Esophagus muscularis mucosa (tissue), 4 donors: Measurements from ENCODE around the gene BAIAP2. TPM values are rescaled to one million over a fixed set of nuclear protein-coding genes. Genes with fewer than 3 reads are reported as not detected.

Experiments used
- DNase-seq: peaks from one replicate; pipeline ENCODE4 v3.0.0-alpha.2; 2017; ENCODE audit errors: extremely low spot score
- H3K27ac ChIP-seq, 4 donors: fragments of 200-600 bp; sonication (generic); replicated peaks in 1 of 4; 1 replicate in 3 of 4; 2 replicates in 1 of 4; pipeline ENCODE4 v1.5.1; 2016 to 2019; ENCODE audit warnings: mild to moderate bottlenecking in 1 of 4
- H3K27me3 ChIP-seq, 4 donors: fragments of 200-600 bp; sonication (generic); one replicate each; pipeline versions ENCODE4 v1.5.1 to v1.6.0; 2016 to 2019
- H3K36me3 ChIP-seq, 4 donors: fragments of 200-600 bp; sonication (generic); one replicate each; pipeline ENCODE4 v1.5.1; 2016 to 2019
- H3K4me1 ChIP-seq, 4 donors: fragments of 200-600 bp; sonication (generic); one replicate each; pipeline ENCODE4 v1.5.1; 2016 to 2019
- H3K4me3 ChIP-seq, 4 donors: fragments of 200-600 bp; sonication (generic); 1 replicate in 2 of 4; 2 replicates in 2 of 4; pipeline ENCODE4 v1.5.1; 2016 to 2019; ENCODE audit warnings: mild to moderate bottlenecking in 4 of 4, moderate library complexity in 1 of 4
- H3K9me3 ChIP-seq, 4 donors: fragments of 200-600 bp; sonication (generic); 1 replicate in 3 of 4; 2 replicates in 1 of 4; pipeline ENCODE4 v1.5.1; 2016 to 2019
- EP300 ChIP-seq: sonication (generic); formaldehyde crosslinking; IDR thresholded peaks from one replicate; pipeline ENCODE4 v1.6.1; 2017; ENCODE audit warnings: antibody characterized with exemption
- POLR2A ChIP-seq: fragments of 450-650 bp; IDR thresholded peaks from one replicate; pipeline ENCODE4 v1.6.1; 2017; ENCODE audit warnings: antibody characterized with exemption, moderate library complexity, mild to moderate bottlenecking, low read depth
- POLR2AphosphoS5 ChIP-seq, 2 donors: sonication (generic); formaldehyde crosslinking; IDR thresholded peaks; one replicate each; pipeline ENCODE4 v1.6.1; 2017; ENCODE audit warnings: antibody characterized with exemption in 2 of 2
- WGBS: methylation state at CpG from one replicate; pipeline ENCODE4 v1.1.5; 2018; 5-methylcytosine and 5-hydroxymethylcytosine counted together
- intact Hi-C: fragments of 100-400 bp; cut with DNase I; formaldehyde crosslinking; loops from one replicate; pipeline ENCODE4 v1.15.1; 2023
- total RNA-seq, 4 donors: library from RNA; depleted of rRNA; stranded (reverse); fragments of >200 nt; gene quantifications; one replicate each; pipeline versions ENCODE4 v1.1.0 to v1.2.1, GENCODE V29; 2016
- TF ChIP-seq, protein P1 (sequence below), 3 experiments: fragments of 200-600 bp in 2 of 3; fragments of 450-650 bp in 1 of 3; sonication (generic) in 2 of 3; IDR thresholded peaks; one replicate each; pipeline ENCODE4 v1.5.1; 2017 to 2019; ENCODE audit warnings: antibody characterized with exemption in 3 of 3, mild to moderate bottlenecking in 2 of 3, moderate library complexity in 1 of 3

The BAIAP2 gene
- total RNA-seq, 4 donors from 2014 or later, result 31.1 to 54.5 (median 36.7) TPM

GRCh38 chr17:81046132-81046769 lies 11.3 kb downstream of the BAIAP2 start:
- no peak for DNase-seq
- no peaks in the 10 kb centered on the region for H3K9me3 ChIP-seq
- H3K4me3 ChIP-seq, result no peak overlapping the region
- TF ChIP-seq, protein P1, sequence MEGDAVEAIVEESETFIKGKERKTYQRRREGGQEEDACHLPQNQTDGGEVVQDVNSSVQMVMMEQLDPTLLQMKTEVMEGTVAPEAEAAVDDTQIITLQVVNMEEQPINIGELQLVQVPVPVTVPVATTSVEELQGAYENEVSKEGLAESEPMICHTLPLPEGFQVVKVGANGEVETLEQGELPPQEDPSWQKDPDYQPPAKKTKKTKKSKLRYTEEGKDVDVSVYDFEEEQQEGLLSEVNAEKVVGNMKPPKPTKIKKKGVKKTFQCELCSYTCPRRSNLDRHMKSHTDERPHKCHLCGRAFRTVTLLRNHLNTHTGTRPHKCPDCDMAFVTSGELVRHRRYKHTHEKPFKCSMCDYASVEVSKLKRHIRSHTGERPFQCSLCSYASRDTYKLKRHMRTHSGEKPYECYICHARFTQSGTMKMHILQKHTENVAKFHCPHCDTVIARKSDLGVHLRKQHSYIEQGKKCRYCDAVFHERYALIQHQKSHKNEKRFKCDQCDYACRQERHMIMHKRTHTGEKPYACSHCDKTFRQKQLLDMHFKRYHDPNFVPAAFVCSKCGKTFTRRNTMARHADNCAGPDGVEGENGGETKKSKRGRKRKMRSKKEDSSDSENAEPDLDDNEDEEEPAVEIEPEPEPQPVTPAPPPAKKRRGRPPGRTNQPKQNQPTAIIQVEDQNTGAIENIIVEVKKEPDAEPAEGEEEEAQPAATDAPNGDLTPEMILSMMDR (IDR thresholded peaks at IDR 0.05), result no peak
- no peak for TF ChIP-seq POLR2A
- no peak for TF ChIP-seq EP300
- TF ChIP-seq POLR2AphosphoS5 (IDR thresholded peaks at IDR 0.05), result no peak
- H3K36me3 ChIP-seq, result no peaks in the 10 kb centered on the region
- intact Hi-C loops, result no loop called here
- H3K27ac ChIP-seq, result peak overlapping the region; percentile 72 to 86 (median 80)
- H3K27me3 ChIP-seq, result no peaks in the 10 kb centered on the region
- 90% methylated on average over 14 of the region's 17 CpGs for WGBS
- peaks cover 84 to 100% (median 98%) of the 10 kb centered on the region in 4 donors for H3K4me1 ChIP-seq

DNA sequence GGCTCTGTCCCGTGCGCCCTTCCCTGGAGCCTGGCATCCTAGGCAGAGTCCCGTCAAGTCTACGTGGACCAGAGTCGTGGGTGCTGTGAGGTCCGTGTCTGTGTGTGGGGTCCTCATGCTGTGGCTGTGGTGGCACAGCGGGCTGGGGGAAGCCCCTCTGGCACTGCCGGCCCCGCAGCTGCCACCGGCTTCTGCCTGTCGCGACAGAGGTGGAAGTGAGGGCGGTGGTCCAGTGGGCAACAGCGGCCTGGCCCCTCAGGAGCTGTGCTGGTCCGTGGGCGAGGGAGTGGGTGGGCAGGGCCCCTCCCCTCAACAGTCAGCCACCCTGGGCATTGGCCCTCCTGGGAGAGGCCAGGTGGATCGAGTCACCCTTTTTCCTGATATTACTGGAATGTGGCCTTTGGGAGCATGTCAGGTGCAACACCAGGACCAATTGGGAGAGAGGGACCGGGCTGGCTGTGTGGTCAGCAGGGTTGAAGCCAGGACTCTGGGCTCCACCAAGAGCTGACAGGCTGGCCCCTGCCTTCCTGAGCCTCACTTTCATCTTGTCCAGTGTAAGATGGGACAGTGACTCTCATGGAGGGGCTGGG lies 11.9 kb downstream of the BAIAP2 start:
- intact Hi-C loops, result no loop called here
- Histone ChIP-seq H3K9me3 (no peaks in the 10 kb centered on the region), H3K4me1 (peaks cover 89 to 100% (median 100%) of the 10 kb centered on the region in 4 donors), H3K36me3 (no peaks in the 10 kb centered on the region), H3K4me3 (no peak overlapping the region), H3K27ac (peak overlapping the region; percentile 52 to 86 (median 78)), H3K27me3 (no peaks in the 10 kb centered on the region)
- no peak for TF ChIP-seq POLR2A
- TF ChIP-seq, protein P1 (IDR thresholded peaks at IDR 0.05), result no peak
- TF ChIP-seq EP300, result no peak
- TF ChIP-seq POLR2AphosphoS5 (IDR thresholded peaks at IDR 0.05), result no peak
- DNase-seq, result no peak
- WGBS, result 86% methylated on average over 17 of the region's 18 CpGs

DNA sequence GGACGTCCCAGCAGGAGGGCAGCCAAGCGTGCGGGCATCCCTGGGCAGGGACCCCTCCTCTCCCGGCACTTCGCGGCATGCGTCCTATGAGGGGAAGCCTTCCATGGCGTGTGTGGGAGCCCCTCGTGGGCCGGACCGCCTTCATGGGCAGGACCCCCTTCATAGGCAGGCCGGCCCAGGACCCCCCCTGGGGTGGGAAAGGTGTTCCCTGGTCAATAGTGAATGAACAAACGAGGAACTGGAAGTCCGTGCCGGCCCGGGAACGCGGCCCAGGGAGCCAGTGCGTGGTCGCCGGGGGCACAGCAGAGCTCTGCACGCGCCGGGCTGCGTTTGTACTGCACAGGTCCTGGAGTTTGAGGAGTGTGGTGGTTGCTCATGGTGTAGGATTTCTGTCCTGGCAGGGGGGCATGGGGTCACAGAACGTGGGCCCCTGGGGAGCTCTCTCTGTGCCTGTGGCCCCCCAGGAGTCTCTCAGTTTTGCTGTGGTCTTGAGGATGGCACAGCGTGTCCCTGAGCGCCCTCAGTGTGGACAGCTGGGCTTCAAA lies 13.9 kb downstream of the BAIAP2 start:
- Histone ChIP-seq H3K9me3 (no peaks in the 10 kb centered on the region), H3K4me3 (no peak overlapping the region), H3K27me3 (no peaks in the 10 kb centered on the region), H3K36me3 (no peaks in the 10 kb centered on the region), H3K27ac (peak overlapping the region in 2 of 4 donors; percentile 35 to 86), H3K4me1 (peaks cover 92 to 98% (median 97%) of the 10 kb centered on the region in 4 donors)
- intact Hi-C loops, result no loop called here
- DNase-seq, result no peak
- 92% methylated on average over 15 of the region's 28 CpGs for WGBS
- no peak for TF ChIP-seq POLR2AphosphoS5 (IDR thresholded peaks at IDR 0.05)
- no peak for TF ChIP-seq EP300
- no peak for TF ChIP-seq POLR2A
- TF ChIP-seq, protein P1 (IDR thresholded peaks at IDR 0.05), result no peak

- no peaks in the 10 kb centered on the region for H3K27me3 ChIP-seq
- no peaks in the 10 kb centered on the region for H3K9me3 ChIP-seq
- peak overlapping the region in 3 of 4 donors; percentile 10 to 45 (median 15) for H3K4me3 ChIP-seq
- peak overlapping the region in 3 of 4 donors; percentile 52 to 86 (median 58) for H3K27ac ChIP-seq
- H3K36me3 ChIP-seq, result peaks cover 0 to 3% (median under 1%) of the 10 kb centered on the region in 4 donors
- intact Hi-C loops, result no loop called here
- 61% methylated on average over 13 of the region's 17 CpGs for WGBS
- TF ChIP-seq POLR2AphosphoS5 (IDR thresholded peaks at IDR 0.05) (no peak), POLR2A (no peak), EP300 (no peak)
- TF ChIP-seq, protein P1 (IDR thresholded peaks at IDR 0.05), result no peak
- peaks cover 87 to 92% (median 91%) of the 10 kb centered on the region in 4 donors for H3K4me1 ChIP-seq
- DNase-seq, result no peak
Observed at GRCh38 chr17:81049372-81049911, 14.5 kb downstream of the BAIAP2 start.
